ENCODE measurements around the gene MAMSTR. TPM values are rescaled to one million over a fixed set of nuclear protein-coding genes. Genes with fewer than 3 reads are reported as not detected.

The MAMSTR gene
- total and polyA plus RNA-seq, 9 of the 15 experiments (the other 6 are each of a cell fraction or from before 2014, with no cell fraction given) = 0.08 to 1.00 (median 0.40) TPM; not detected in 1

DNA sequence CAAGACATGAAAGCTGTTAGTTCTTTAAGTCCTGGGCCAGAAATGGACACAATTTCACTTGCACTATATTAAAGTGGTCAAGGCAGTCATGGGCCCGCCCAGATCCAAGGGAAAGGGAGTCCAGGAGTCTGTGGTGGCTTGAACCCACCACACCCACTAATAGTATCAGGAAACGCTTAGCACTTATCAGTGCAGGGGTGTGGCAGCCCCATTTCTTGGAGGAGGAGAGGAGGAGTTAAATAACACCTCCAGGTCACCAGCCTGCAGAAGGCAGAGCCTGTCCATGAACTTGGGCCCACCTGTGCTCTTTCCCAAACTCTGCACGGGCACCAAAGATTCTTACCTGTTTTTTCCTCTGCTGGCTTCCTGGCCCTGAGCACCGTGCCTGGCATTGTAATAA lies 41.3 kb downstream of the MAMSTR start (continued):
- TF ChIP-seq CLOCK (CRISPR knock-in tag; IDR thresholded peaks at IDR 0.05; ENCODE audit: borderline replicate concordance) (no peak), ZNF316 (IDR thresholded peaks at IDR 0.05) (no peak), BACH1 (tag; IDR thresholded peaks at IDR 0.05) (no peak), EP400 (IDR thresholded peaks at IDR 0.05) (no peak), SMARCB1 (IDR thresholded peaks at IDR 0.05; ENCODE audit: insufficient read length, low read depth) (no peak), XRCC4 (IDR thresholded peaks at IDR 0.05; ENCODE audit: extremely low read depth, insufficient read depth, insufficient read length) (no peak)
- TF ChIP-seq, protein P1, sequence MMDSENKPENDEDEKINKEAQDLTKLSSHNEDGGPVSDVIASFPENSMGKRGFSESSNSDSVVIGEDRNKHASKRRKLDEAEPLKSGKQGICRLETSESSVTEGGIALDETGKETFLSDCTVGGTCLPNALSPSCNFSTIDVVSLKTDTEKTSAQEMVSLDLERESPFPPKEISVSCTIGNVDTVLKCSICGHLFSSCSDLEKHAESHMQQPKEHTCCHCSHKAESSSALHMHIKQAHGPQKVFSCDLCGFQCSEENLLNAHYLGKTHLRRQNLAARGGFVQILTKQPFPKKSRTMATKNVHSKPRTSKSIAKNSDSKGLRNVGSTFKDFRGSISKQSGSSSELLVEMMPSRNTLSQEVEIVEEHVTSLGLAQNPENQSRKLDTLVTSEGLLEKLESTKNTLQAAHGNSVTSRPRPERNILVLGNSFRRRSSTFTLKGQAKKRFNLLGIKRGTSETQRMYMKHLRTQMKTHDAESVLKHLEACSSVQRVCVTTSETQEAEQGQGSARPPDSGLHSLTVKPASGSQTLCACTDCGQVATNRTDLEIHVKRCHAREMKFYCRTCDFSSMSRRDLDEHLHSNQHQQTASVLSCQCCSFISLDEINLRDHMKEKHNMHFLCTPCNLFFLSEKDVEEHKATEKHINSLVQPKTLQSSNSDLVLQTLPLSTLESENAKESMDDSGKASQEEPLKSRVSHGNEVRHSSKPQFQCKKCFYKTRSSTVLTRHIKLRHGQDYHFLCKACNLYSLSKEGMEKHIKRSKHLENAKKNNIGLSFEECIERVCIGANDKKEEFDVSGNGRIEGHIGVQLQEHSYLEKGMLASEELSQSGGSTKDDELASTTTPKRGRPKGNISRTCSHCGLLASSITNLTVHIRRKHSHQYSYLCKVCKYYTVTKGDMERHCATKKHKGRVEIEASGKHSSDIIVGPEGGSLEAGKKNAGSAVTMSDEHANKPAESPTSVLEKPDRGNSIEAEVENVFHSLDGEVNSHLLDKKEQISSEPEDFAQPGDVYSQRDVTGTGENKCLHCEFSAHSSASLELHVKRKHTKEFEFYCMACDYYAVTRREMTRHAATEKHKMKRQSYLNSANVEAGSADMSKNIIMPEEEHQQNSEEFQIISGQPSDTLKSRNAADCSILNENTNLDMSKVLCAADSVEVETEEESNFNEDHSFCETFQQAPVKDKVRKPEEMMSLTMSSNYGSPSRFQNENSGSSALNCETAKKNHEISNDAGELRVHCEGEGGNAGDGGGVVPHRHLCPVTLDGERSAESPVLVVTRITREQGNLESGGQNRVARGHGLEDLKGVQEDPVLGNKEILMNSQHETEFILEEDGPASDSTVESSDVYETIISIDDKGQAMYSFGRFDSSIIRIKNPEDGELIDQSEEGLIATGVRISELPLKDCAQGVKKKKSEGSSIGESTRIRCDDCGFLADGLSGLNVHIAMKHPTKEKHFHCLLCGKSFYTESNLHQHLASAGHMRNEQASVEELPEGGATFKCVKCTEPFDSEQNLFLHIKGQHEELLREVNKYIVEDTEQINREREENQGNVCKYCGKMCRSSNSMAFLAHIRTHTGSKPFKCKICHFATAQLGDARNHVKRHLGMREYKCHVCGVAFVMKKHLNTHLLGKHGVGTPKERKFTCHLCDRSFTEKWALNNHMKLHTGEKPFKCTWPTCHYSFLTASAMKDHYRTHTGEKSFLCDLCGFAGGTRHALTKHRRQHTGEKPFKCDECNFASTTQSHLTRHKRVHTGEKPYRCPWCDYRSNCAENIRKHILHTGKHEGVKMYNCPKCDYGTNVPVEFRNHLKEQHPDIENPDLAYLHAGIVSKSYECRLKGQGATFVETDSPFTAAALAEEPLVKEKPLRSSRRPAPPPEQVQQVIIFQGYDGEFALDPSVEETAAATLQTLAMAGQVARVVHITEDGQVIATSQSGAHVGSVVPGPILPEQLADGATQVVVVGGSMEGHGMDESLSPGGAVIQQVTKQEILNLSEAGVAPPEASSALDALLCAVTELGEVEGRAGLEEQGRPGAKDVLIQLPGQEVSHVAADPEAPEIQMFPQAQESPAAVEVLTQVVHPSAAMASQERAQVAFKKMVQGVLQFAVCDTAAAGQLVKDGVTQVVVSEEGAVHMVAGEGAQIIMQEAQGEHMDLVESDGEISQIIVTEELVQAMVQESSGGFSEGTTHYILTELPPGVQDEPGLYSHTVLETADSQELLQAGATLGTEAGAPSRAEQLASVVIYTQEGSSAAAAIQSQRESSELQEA (IDR thresholded peaks at IDR 0.05; ENCODE audit: low read depth) = no peak

Measured in K562 (cell line).